Mucosa of rectum (tissue), 2 donors: ENCODE measurements around the gene GPR83.
A peak's percentile ranks its signal among the peaks of the same experiment; 100 is the strongest.

Experiments
- H3K27ac ChIP-seq, 2 donors: one replicate each; pipeline ENCODE4 v1.7.0; 2013; ENCODE audit warnings: inconsistent platforms in 2 of 2, low read depth in 2 of 2, low read length in 2 of 2
- H3K27me3 ChIP-seq, 2 donors: one replicate each; pipeline ENCODE4 v1.7.0; 2013; ENCODE audit warnings: low read length in 2 of 2; ENCODE audit not compliant: control insufficient read depth in 2 of 2, insufficient read depth in 2 of 2
- H3K36me3 ChIP-seq, 2 donors: one replicate each; pipeline ENCODE4 v1.7.0; 2013; ENCODE audit warnings: low read length in 2 of 2; ENCODE audit not compliant: control insufficient read depth in 2 of 2, insufficient read depth in 2 of 2
- H3K4me1 ChIP-seq, 2 donors: one replicate each; pipeline ENCODE4 v1.7.0; 2013; ENCODE audit warnings: low read length in 2 of 2, mild to moderate bottlenecking in 1 of 2; ENCODE audit not compliant: control insufficient read depth in 2 of 2, insufficient read depth in 2 of 2
- H3K4me3 ChIP-seq, 2 donors: one replicate each; pipeline ENCODE4 v1.7.0; 2013; ENCODE audit warnings: low read length in 2 of 2
- H3K9ac ChIP-seq, 2 donors: one replicate each; pipeline ENCODE4 v1.7.0; 2013; ENCODE audit warnings: low read length in 2 of 2, low read depth in 1 of 2, mild to moderate bottlenecking in 1 of 2
- H3K9me3 ChIP-seq, 2 donors: one replicate each; pipeline ENCODE4 v1.7.0; 2013; ENCODE audit warnings: low read length in 2 of 2; ENCODE audit not compliant: control insufficient read depth in 2 of 2
- donor health status: healthy.
- donor health status: Normal muscosa, but diverticular disease.

GPR83 gene

GRCh38 chr11:94400839-94401772 lies at the start of gene GPR83:
Gene GPR83 (minus strand): TSS chr11:94401419. CDS start chr11:94401247, 172 bp downstream.
- H3K4me3 ChIP-seq: peak within 1 kb of the TSS in 1 of 2 donors; percentile 26

DNA sequence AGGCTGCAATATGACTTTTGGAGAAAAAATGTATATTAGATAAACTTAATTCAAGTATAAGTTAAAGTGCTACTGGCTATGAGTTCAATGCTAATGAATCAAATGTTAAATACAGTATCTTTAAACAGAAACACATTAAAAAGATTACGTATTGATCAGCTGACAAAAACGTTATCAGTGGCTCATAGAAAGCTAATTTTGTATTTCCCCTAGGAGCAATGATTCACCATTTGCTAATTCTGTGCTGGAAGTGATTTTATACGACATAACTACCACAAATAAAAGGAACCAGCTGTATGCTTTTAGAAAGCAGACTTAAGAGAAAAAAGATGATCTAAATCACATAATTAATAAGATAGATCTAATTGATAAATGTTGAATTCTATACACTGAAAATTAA lies 48.8 kb upstream of the GPR83 start:
- H3K4me3 ChIP-seq: no peak overlapping the region
- no peaks in the 10 kb centered on the region for H3K9me3 ChIP-seq
- no peak overlapping the region for H3K27ac ChIP-seq
- H3K36me3 ChIP-seq: peaks cover 8 to 12% of the 10 kb centered on the region in 2 donors
- no peaks in the 10 kb centered on the region for H3K4me1 ChIP-seq
- no peak overlapping the region for H3K9ac ChIP-seq
- no peaks in the 10 kb centered on the region for H3K27me3 ChIP-seq

More at GRCh38 chr11:94400839-94401772, at the start of gene GPR83:
- Histone ChIP-seq H3K9ac (no peak within 1 kb of the TSS), H3K36me3 (no peaks in the 10 kb centered on the region), H3K9me3 (no peaks in the 10 kb centered on the region), H3K27me3 (peaks cover 12 to 29% of the 10 kb centered on the region in 2 donors), H3K27ac (no peak within 1 kb of the TSS), H3K4me1 (no peaks in the 10 kb centered on the region)

DNA sequence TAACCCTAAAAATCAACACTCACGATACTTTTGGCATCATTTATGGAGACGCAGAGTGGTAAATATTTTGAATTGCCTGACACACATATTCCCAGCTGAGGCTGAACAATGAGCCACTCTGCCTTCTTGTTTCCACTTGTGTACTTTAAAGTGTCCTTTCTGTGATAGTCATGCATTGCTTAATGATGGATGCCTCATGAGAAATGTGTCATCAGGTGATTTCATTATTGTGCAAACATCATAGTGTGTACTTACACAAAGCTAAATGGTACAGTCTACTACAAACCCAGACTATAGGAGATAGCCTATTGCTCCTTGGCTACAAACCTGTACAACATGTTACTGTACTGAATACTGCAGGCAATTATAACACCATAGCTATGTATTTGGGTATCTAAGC lies 48.2 kb upstream of the GPR83 start:
- H3K27ac ChIP-seq: no peak overlapping the region
- no peaks in the 10 kb centered on the region for H3K4me1 ChIP-seq
- H3K27me3 ChIP-seq: no peaks in the 10 kb centered on the region
- peaks cover 10 to 14% of the 10 kb centered on the region in 2 donors for H3K36me3 ChIP-seq
- no peak overlapping the region for H3K9ac ChIP-seq
- H3K9me3 ChIP-seq: no peaks in the 10 kb centered on the region
- H3K4me3 ChIP-seq: no peak overlapping the region

- no peak overlapping the region for H3K9ac ChIP-seq
- no peaks in the 10 kb centered on the region for H3K27me3 ChIP-seq
Measured at GRCh38 chr11:94449029-94449428, 47.8 kb upstream of the GPR83 start.

DNA sequence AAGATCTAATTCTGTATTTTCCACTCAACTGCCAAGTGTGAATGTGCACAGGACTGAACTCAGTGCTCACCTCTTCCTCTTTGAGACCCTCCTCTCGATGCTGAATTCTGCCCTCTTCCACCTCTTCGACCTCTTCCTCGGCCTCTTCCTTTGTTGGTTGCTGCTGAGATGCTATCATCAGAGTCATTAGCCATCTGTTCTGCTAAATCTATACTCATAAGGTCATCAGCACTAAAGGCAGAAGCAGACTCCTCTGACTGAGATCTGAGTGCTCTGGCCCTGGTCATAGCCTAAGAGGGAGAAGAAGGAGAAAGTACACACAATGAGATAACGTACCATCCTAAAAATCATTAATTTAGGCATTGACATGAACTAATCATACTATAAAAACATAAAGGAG lies 45.9 kb upstream of the GPR83 start:
- Histone ChIP-seq H3K9me3 (no peaks in the 10 kb centered on the region), H3K4me3 (no peak overlapping the region), H3K27me3 (no peaks in the 10 kb centered on the region), H3K27ac (no peak overlapping the region), H3K4me1 (no peaks in the 10 kb centered on the region), H3K9ac (no peak overlapping the region), H3K36me3 (peaks cover 10 to 21% of the 10 kb centered on the region in 2 donors)

More at GRCh38 chr11:94449029-94449428, 47.8 kb upstream of the GPR83 start:
- H3K4me1 ChIP-seq: no peaks in the 10 kb centered on the region
- no peak overlapping the region for H3K4me3 ChIP-seq
- no peak overlapping the region for H3K27ac ChIP-seq
- peaks cover 10 to 18% of the 10 kb centered on the region in 2 donors for H3K36me3 ChIP-seq
- H3K9me3 ChIP-seq: no peaks in the 10 kb centered on the region

GRCh38 chr11:94445641-94446040 lies 44.4 kb upstream of the GPR83 start:
- no peaks in the 10 kb centered on the region for H3K9me3 ChIP-seq
- no peaks in the 10 kb centered on the region for H3K4me1 ChIP-seq
- H3K4me3 ChIP-seq: no peak overlapping the region
- H3K36me3 ChIP-seq: peaks cover 14 to 21% of the 10 kb centered on the region in 2 donors
- no peak overlapping the region for H3K27ac ChIP-seq
- no peak overlapping the region for H3K9ac ChIP-seq
- H3K27me3 ChIP-seq: no peaks in the 10 kb centered on the region

GRCh38 chr11:94433049-94433448 lies 31.8 kb upstream of the GPR83 start:
- H3K4me1 ChIP-seq: no peaks in the 10 kb centered on the region
- no peak overlapping the region for H3K4me3 ChIP-seq
- no peaks in the 10 kb centered on the region for H3K27me3 ChIP-seq
- H3K9ac ChIP-seq: no peak overlapping the region
- H3K27ac ChIP-seq: no peak overlapping the region
- H3K9me3 ChIP-seq: no peaks in the 10 kb centered on the region
- H3K36me3 ChIP-seq: peaks cover 34 to 40% of the 10 kb centered on the region in 2 donors

DNA sequence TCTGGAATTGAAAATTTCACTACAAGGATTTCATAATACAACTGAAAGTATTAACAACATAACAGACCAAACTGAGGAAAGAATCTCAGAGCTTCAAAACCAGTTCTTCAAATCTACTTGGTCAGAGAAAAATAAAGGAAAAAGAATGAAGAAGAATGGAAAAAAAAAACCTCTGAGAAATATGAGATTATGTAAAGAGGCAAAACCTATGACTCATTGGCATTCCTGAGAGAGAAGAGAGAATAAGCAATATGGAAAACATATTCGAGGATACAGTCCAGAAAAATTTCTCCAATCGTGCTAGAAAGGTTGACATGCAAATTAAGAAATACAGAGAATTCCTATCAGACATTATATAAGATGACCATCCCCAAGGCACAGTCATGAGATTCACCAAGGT lies 23.4 kb upstream of the GPR83 start:
- Histone ChIP-seq H3K36me3 (peaks cover 20 to 28% of the 10 kb centered on the region in 2 donors), H3K27me3 (no peaks in the 10 kb centered on the region), H3K4me1 (no peaks in the 10 kb centered on the region)

DNA sequence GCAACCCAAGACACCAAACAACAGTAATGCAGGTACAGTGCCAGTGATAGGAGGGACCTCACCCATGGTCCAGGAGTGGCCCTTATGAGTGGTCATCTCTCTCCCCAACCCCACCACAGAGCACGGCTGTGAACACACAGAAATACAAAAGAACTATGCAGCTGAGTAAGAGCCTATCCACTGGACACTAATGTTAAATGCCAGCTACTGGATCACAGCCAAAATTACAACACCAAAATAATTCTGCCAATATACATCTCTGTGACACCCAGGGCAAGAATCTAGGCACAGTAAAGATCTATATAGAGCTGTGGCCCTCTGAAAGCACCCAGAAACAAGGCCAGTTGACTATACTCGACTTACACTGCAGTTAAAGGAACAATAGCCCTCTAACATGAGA lies 22.8 kb upstream of the GPR83 start:
- H3K9ac ChIP-seq: no peak overlapping the region
- H3K36me3 ChIP-seq: peaks cover 14 to 22% of the 10 kb centered on the region in 2 donors
- no peaks in the 10 kb centered on the region for H3K27me3 ChIP-seq
- no peaks in the 10 kb centered on the region for H3K9me3 ChIP-seq
- H3K4me3 ChIP-seq: no peak overlapping the region
- no peak overlapping the region for H3K27ac ChIP-seq
- no peaks in the 10 kb centered on the region for H3K4me1 ChIP-seq

More for the DNA sequence above, 23.4 kb upstream of the GPR83 start:
- Histone ChIP-seq H3K4me3 (no peak overlapping the region), H3K27ac (no peak overlapping the region), H3K9ac (no peak overlapping the region), H3K9me3 (no peaks in the 10 kb centered on the region)

DNA sequence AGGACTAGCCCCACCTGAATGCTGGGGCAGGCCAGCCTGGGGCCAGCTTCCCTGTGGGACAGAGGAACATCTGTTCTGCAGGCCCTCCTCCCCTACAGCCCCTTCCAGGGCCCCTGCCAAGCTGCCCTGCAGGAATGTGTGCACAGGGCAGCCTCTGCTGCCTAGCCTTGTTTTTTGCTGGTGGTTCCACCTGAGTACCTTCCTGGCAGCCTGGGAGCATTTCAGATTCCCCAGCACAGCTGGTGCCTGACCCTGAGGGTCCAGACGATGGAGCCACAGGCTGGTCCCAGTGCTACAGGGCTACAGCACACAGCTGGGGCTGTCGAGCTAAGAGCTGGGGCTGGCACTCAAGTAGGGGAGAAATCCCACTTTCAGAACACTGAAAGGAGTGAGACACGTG lies 22.3 kb upstream of the GPR83 start:
- Histone ChIP-seq H3K9me3 (no peaks in the 10 kb centered on the region), H3K36me3 (peaks cover 9 to 19% of the 10 kb centered on the region in 2 donors), H3K27ac (no peak overlapping the region), H3K4me3 (no peak overlapping the region), H3K27me3 (no peaks in the 10 kb centered on the region), H3K4me1 (no peaks in the 10 kb centered on the region), H3K9ac (no peak overlapping the region)
